Measurements from ENCODE around the gene MTIF2. TPM values are rescaled to one million over a fixed set of nuclear protein-coding genes. Genes with fewer than 3 reads are reported as not detected.

Gene MTIF2
- total RNA-seq, 1 donor from 2014 or later, result 23.1 TPM

GRCh38 chr2:55311444-55311870, 42.4 kb upstream of the MTIF2 start:
- no peaks in the 10 kb centered on the region for H3K27me3 Mint-ChIP-seq (ENCODE audit: low read depth, unreplicated experiment)
- Histone ChIP-seq H3K79me2 (ENCODE audit: insufficient read depth, low read length) (no peaks in the 10 kb centered on the region), H3K4me1 (ENCODE audit: insufficient read depth, low read length) (no peaks in the 10 kb centered on the region), H3K9me3 (ENCODE audit: insufficient read depth, low read depth, low read length) (no peaks in the 10 kb centered on the region), H4K20me1 (ENCODE audit: insufficient read depth, low read length) (no peaks in the 10 kb centered on the region), H3K27ac (ENCODE audit: low read depth, low read length) (no peak overlapping the region), H3K27me3 (ENCODE audit: insufficient read depth, low read length) (no peaks in the 10 kb centered on the region), H3K9ac (ENCODE audit: low read length) (no peak overlapping the region), H3K4me3 (ENCODE audit: insufficient read depth, low read depth, low read length) (no peak overlapping the region), H3K4me2 (ENCODE audit: low read length) (no peak overlapping the region), H2AFZ (ENCODE audit: low read depth, low read length) (no peak overlapping the region), H3K36me3 (ENCODE audit: insufficient read depth, low read length) (peaks cover 18% of the 10 kb centered on the region)
- H3K27ac Mint-ChIP-seq (ENCODE audit: unreplicated experiment), result no peak overlapping the region
- H3K36me3 Mint-ChIP-seq (ENCODE audit: low read depth, unreplicated experiment), result peaks cover 10% of the 10 kb centered on the region
- H3K4me3 Mint-ChIP-seq (ENCODE audit: unreplicated experiment), result no peak overlapping the region
- DNase-seq (ENCODE audit: low read depth), result no peak
- no peaks in the 10 kb centered on the region for H3K9me3 Mint-ChIP-seq (ENCODE audit: unreplicated experiment)
- no peak for TF ChIP-seq CTCF (IDR thresholded peaks at IDR 0.05; ENCODE audit: insufficient read depth, low read depth, low read length)
- no peak for TF ChIP-seq EZH2 (IDR thresholded peaks at IDR 0.05; ENCODE audit: insufficient read depth, low read length)
- peak; percentile 26 for FAIRE-seq
- peaks cover 22% of the 10 kb centered on the region for H3K4me1 Mint-ChIP-seq (ENCODE audit: low read depth, unreplicated experiment)

DNA sequence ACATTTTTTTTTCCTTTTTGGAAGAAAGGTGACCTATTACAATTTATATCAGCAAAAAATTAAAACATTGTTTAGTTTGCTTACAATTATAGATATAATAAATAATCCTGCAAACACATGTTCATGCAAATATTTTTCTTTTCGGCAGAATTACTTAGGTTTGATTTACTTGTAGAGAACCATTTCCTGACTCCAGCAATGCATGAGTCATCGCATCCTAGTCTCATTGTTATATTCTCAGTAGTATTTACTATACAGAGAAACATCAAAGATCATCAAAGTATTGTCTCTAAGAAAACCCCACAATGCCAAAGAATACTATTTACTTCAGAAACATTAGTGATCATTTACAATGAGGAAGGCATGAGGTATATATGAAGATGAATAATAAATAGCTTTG, 40.4 kb upstream of the MTIF2 start:
- no peak overlapping the region for H3K27ac Mint-ChIP-seq (ENCODE audit: unreplicated experiment)
- no peaks in the 10 kb centered on the region for H3K9me3 Mint-ChIP-seq (ENCODE audit: unreplicated experiment)
- Histone ChIP-seq H3K9me3 (ENCODE audit: insufficient read depth, low read depth, low read length) (no peaks in the 10 kb centered on the region), H3K4me3 (ENCODE audit: insufficient read depth, low read depth, low read length) (no peak overlapping the region), H3K27ac (ENCODE audit: low read depth, low read length) (no peak overlapping the region), H2AFZ (ENCODE audit: low read depth, low read length) (no peak overlapping the region), H3K79me2 (ENCODE audit: insufficient read depth, low read length) (no peaks in the 10 kb centered on the region), H3K4me2 (ENCODE audit: low read length) (no peak overlapping the region), H4K20me1 (ENCODE audit: insufficient read depth, low read length) (no peaks in the 10 kb centered on the region), H3K36me3 (ENCODE audit: insufficient read depth, low read length) (peaks cover 8% of the 10 kb centered on the region), H3K9ac (ENCODE audit: low read length) (no peak overlapping the region), H3K4me1 (ENCODE audit: insufficient read depth, low read length) (no peaks in the 10 kb centered on the region), H3K27me3 (ENCODE audit: insufficient read depth, low read length) (no peaks in the 10 kb centered on the region)
- no peaks in the 10 kb centered on the region for H3K27me3 Mint-ChIP-seq (ENCODE audit: low read depth, unreplicated experiment)
- peak; percentile 61 for DNase-seq (ENCODE audit: low read depth)
- H3K36me3 Mint-ChIP-seq (ENCODE audit: low read depth, unreplicated experiment), result peaks cover 4% of the 10 kb centered on the region
- H3K4me1 Mint-ChIP-seq (ENCODE audit: low read depth, unreplicated experiment), result peaks cover 14% of the 10 kb centered on the region
- H3K4me3 Mint-ChIP-seq (ENCODE audit: unreplicated experiment), result no peak overlapping the region
- no peak for FAIRE-seq
- no peak for TF ChIP-seq CTCF (IDR thresholded peaks at IDR 0.05; ENCODE audit: insufficient read depth, low read depth, low read length)
- TF ChIP-seq EZH2 (IDR thresholded peaks at IDR 0.05; ENCODE audit: insufficient read depth, low read length), result no peak

DNA sequence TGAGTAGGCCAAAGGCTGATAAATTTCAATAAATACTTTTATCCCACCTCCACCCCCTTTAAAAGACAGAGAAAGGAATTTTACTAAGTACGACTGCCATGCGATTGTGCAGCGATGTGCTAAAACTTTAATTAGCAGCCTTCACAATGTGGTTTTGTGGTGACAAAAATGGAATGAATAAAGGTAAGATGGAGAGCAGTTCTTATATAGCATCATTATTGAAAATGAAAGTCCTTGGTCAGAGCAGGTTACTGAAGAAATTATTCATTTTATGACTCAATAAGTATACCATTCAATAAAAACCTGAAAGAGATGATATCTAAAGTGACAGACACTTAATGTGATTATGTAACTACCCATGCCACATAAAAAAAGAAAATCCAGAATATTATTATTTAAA, 33.2 kb upstream of the MTIF2 start:
- no peak overlapping the region for H3K4me2 ChIP-seq (ENCODE audit: low read length)
- no peak for TF ChIP-seq CTCF (IDR thresholded peaks at IDR 0.05; ENCODE audit: insufficient read depth, low read depth, low read length)
- TF ChIP-seq EZH2 (IDR thresholded peaks at IDR 0.05; ENCODE audit: insufficient read depth, low read length), result no peak

More for the DNA sequence above, 33.2 kb upstream of the MTIF2 start:
- DNase-seq (ENCODE audit: low read depth) (no peak), FAIRE-seq (no peak)
- no peaks in the 10 kb centered on the region for H3K27me3 Mint-ChIP-seq (ENCODE audit: low read depth, unreplicated experiment)
- no peaks in the 10 kb centered on the region for H4K20me1 ChIP-seq (ENCODE audit: insufficient read depth, low read length)
- peaks cover 4% of the 10 kb centered on the region for H3K36me3 Mint-ChIP-seq (ENCODE audit: low read depth, unreplicated experiment)
- H3K9ac ChIP-seq (ENCODE audit: low read length), result no peak overlapping the region
- no peak overlapping the region for H3K4me3 Mint-ChIP-seq (ENCODE audit: unreplicated experiment)
- no peak overlapping the region for H3K4me3 ChIP-seq (ENCODE audit: insufficient read depth, low read depth, low read length)
- H3K27ac ChIP-seq (ENCODE audit: low read depth, low read length), result no peak overlapping the region
- H2AFZ ChIP-seq (ENCODE audit: low read depth, low read length), result no peak overlapping the region
- peaks cover 5% of the 10 kb centered on the region for H3K36me3 ChIP-seq (ENCODE audit: insufficient read depth, low read length)
- no peak overlapping the region for H3K27ac Mint-ChIP-seq (ENCODE audit: unreplicated experiment)
- H3K4me1 ChIP-seq (ENCODE audit: insufficient read depth, low read length), result no peaks in the 10 kb centered on the region
- no peaks in the 10 kb centered on the region for H3K9me3 Mint-ChIP-seq (ENCODE audit: unreplicated experiment)
- no peaks in the 10 kb centered on the region for H3K4me1 Mint-ChIP-seq (ENCODE audit: low read depth, unreplicated experiment)
- H3K79me2 ChIP-seq (ENCODE audit: insufficient read depth, low read length), result no peaks in the 10 kb centered on the region
- no peaks in the 10 kb centered on the region for H3K27me3 ChIP-seq (ENCODE audit: insufficient read depth, low read length)
- no peaks in the 10 kb centered on the region for H3K9me3 ChIP-seq (ENCODE audit: insufficient read depth, low read depth, low read length)
